Measurements from ENCODE around the gene APOBEC3F.
"Not testable (repeated sequence)": the region's sequence is repeated elsewhere in the genome, so short reads cannot be mapped to it uniquely, and the experiment has no call there.

APOBEC3F gene

DNA sequence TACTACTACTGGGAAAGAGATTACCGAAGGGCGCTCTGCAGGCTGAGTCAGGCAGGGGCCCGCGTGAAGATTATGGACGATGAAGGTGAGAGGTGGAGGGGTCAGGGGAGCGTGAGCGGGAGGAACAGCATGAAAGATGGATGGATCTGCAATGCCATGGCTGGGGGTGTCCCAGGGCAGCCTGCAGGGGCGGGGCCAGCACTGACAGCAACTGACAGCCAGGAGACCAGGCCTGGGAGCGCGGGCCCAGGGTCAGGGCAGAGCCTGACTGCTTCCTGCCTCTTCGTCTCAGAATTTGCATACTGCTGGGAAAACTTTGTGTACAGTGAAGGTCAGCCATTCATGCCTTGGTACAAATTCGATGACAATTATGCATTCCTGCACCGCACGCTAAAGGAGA lies 4.5 kb downstream of the APOBEC3F start:
- not testable (repeated sequence) for H3K4me3 ChIP-seq (ENCODE audit: insufficient read depth, low read depth, low read length, poor library complexity, severe bottlenecking); DNase-seq; H3K27ac ChIP-seq (ENCODE audit: insufficient read depth, low read length, poor library complexity, severe bottlenecking); H3K4me1 ChIP-seq (ENCODE audit: control insufficient read depth, insufficient read depth, low read length, poor library complexity, severe bottlenecking); H3K27me3 ChIP-seq (replicated peaks; ENCODE audit: control insufficient read depth, insufficient read depth, low read length, poor library complexity, severe bottlenecking); H3K9me3 ChIP-seq (ENCODE audit: control insufficient read depth, low read length); H3K36me3 ChIP-seq (ENCODE audit: control insufficient read depth, insufficient read depth, low read length)

DNA sequence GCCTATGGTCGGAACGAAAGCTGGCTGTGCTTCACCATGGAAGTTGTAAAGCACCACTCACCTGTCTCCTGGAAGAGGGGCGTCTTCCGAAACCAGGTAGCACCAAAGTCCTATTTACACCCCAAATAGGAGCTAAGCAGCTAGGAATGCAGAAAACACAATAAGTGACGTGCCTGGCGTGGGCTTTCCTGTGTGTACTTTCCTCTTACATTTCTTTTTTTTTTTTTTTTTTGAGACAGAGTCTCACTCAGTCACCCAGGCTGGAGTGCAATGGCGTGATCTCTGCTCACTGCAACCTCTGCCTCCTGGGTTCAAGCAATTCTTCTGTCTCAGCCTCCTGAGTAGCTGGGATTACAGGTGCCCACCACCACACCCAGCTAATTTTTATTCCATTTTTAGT lies 8.8 kb downstream of the APOBEC3F start:
- H3K36me3 ChIP-seq (ENCODE audit: control insufficient read depth, insufficient read depth, low read length); H3K4me1 ChIP-seq (ENCODE audit: control insufficient read depth, insufficient read depth, low read length, poor library complexity, severe bottlenecking); H3K27me3 ChIP-seq (replicated peaks; ENCODE audit: control insufficient read depth, insufficient read depth, low read length, poor library complexity, severe bottlenecking); H3K27ac ChIP-seq (ENCODE audit: insufficient read depth, low read length, poor library complexity, severe bottlenecking); H3K9me3 ChIP-seq (ENCODE audit: control insufficient read depth, low read length); DNase-seq; H3K4me3 ChIP-seq (ENCODE audit: insufficient read depth, low read depth, low read length, poor library complexity, severe bottlenecking): not testable (repeated sequence)

GRCh38 chr22:39051844-39052495 lies 11.3 kb downstream of the APOBEC3F start:
- H3K27ac ChIP-seq (ENCODE audit: insufficient read depth, low read length, poor library complexity, severe bottlenecking); H3K4me1 ChIP-seq (ENCODE audit: control insufficient read depth, insufficient read depth, low read length, poor library complexity, severe bottlenecking); H3K4me3 ChIP-seq (ENCODE audit: insufficient read depth, low read depth, low read length, poor library complexity, severe bottlenecking); DNase-seq; H3K27me3 ChIP-seq (replicated peaks; ENCODE audit: control insufficient read depth, insufficient read depth, low read length, poor library complexity, severe bottlenecking); H3K9me3 ChIP-seq (ENCODE audit: control insufficient read depth, low read length); H3K36me3 ChIP-seq (ENCODE audit: control insufficient read depth, insufficient read depth, low read length): not testable (repeated sequence)

- DNase-seq, result no peak
- no peak overlapping the region for H3K4me3 ChIP-seq (ENCODE audit: insufficient read depth, low read depth, low read length, poor library complexity, severe bottlenecking)
- H3K9me3 ChIP-seq (ENCODE audit: control insufficient read depth, low read length), result no peaks in the 10 kb centered on the region
- H3K27ac ChIP-seq (ENCODE audit: insufficient read depth, low read length, poor library complexity, severe bottlenecking), result no peak overlapping the region
- no peaks in the 10 kb centered on the region for H3K27me3 ChIP-seq (replicated peaks; ENCODE audit: control insufficient read depth, insufficient read depth, low read length, poor library complexity, severe bottlenecking)
- no peaks in the 10 kb centered on the region for H3K4me1 ChIP-seq (ENCODE audit: control insufficient read depth, insufficient read depth, low read length, poor library complexity, severe bottlenecking)
- H3K36me3 ChIP-seq (ENCODE audit: control insufficient read depth, insufficient read depth, low read length), result no peaks in the 10 kb centered on the region
Observed at GRCh38 chr22:39055658-39056057, 15.0 kb downstream of the APOBEC3F start.

- H3K4me3 ChIP-seq (ENCODE audit: insufficient read depth, low read depth, low read length, poor library complexity, severe bottlenecking); H3K27ac ChIP-seq (ENCODE audit: insufficient read depth, low read length, poor library complexity, severe bottlenecking); DNase-seq; H3K27me3 ChIP-seq (replicated peaks; ENCODE audit: control insufficient read depth, insufficient read depth, low read length, poor library complexity, severe bottlenecking); H3K36me3 ChIP-seq (ENCODE audit: control insufficient read depth, insufficient read depth, low read length); H3K4me1 ChIP-seq (ENCODE audit: control insufficient read depth, insufficient read depth, low read length, poor library complexity, severe bottlenecking); H3K9me3 ChIP-seq (ENCODE audit: control insufficient read depth, low read length): not testable (repeated sequence)
Observed at GRCh38 chr22:39061290-39061689, 20.6 kb downstream of the APOBEC3F start.

GRCh38 chr22:39061951-39062350 lies 21.3 kb downstream of the APOBEC3F start:
- not testable (repeated sequence) for H3K4me1 ChIP-seq (ENCODE audit: control insufficient read depth, insufficient read depth, low read length, poor library complexity, severe bottlenecking); H3K36me3 ChIP-seq (ENCODE audit: control insufficient read depth, insufficient read depth, low read length); H3K27me3 ChIP-seq (replicated peaks; ENCODE audit: control insufficient read depth, insufficient read depth, low read length, poor library complexity, severe bottlenecking)

DNA sequence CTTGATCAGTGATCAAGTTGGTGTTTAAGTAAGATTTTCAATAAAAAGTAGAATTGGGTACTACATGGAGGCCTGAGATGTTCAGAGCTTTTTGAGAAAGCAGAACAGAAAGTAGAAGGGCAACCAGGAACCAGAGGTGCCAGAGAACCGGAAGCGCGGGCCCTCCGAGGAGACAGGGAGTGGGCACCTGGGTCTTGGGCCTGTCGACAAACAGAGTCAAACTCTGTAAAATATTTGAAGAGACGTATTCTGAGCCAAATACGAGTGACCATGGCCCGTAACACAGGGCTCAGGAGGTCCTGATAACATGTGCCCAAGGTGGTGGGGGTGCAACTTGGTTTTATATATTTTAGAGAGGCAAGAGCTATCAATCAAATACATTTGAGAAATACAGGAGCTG lies 23.2 kb downstream of the APOBEC3F start:
- H3K4me1 ChIP-seq (ENCODE audit: control insufficient read depth, insufficient read depth, low read length, poor library complexity, severe bottlenecking); DNase-seq; H3K4me3 ChIP-seq (ENCODE audit: insufficient read depth, low read depth, low read length, poor library complexity, severe bottlenecking); H3K27ac ChIP-seq (ENCODE audit: insufficient read depth, low read length, poor library complexity, severe bottlenecking); H3K9me3 ChIP-seq (ENCODE audit: control insufficient read depth, low read length); H3K27me3 ChIP-seq (replicated peaks; ENCODE audit: control insufficient read depth, insufficient read depth, low read length, poor library complexity, severe bottlenecking); H3K36me3 ChIP-seq (ENCODE audit: control insufficient read depth, insufficient read depth, low read length): not testable (repeated sequence)

More at GRCh38 chr22:39061951-39062350, 21.3 kb downstream of the APOBEC3F start:
- H3K9me3 ChIP-seq (ENCODE audit: control insufficient read depth, low read length); H3K4me3 ChIP-seq (ENCODE audit: insufficient read depth, low read depth, low read length, poor library complexity, severe bottlenecking); DNase-seq; H3K27ac ChIP-seq (ENCODE audit: insufficient read depth, low read length, poor library complexity, severe bottlenecking): not testable (repeated sequence)

GRCh38 chr22:39066442-39067276 lies 26.0 kb downstream of the APOBEC3F start:
- H3K4me3 ChIP-seq (ENCODE audit: insufficient read depth, low read depth, low read length, poor library complexity, severe bottlenecking); H3K27ac ChIP-seq (ENCODE audit: insufficient read depth, low read length, poor library complexity, severe bottlenecking); H3K27me3 ChIP-seq (replicated peaks; ENCODE audit: control insufficient read depth, insufficient read depth, low read length, poor library complexity, severe bottlenecking): not testable (repeated sequence)

DNA sequence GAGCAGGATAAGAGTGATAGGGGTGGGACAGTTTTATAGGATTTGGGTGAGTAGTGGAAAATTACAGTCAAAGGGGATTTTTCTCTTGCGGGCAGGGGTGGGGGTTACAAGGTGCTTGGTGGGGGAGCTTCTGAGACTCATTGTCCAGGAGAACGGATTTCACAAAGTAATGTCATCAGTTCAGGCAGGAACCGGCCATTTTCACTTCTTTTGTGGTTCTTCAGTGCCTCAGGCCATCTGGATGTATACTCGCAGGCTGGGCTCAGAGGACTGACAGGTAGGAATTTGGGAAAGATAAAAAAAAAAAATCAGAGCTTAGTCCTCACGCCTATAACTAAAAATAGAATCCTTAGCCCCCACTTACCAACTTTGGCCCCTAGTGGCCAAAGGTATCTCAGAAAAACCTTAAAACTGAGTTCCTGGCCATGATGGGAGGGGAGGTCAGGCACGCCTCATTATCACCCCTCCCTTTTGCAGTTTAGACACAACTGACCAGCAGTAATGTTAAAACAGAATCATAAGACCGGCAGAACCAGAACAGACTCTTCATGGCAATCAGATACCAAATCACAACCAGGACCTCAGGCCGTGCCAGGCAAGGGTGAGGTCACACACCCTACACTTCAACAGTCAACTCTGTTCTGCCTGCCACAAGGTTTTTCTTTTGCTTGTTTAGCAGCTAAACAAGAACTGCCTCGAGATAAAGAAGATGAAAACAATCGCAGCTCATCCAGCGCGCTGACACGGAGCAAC lies 27.5 kb downstream of the APOBEC3F start:
- Histone ChIP-seq H3K36me3 (ENCODE audit: control insufficient read depth, insufficient read depth, low read length) (no peaks in the 10 kb centered on the region), H3K4me3 (ENCODE audit: insufficient read depth, low read depth, low read length, poor library complexity, severe bottlenecking) (no peak overlapping the region), H3K9me3 (ENCODE audit: control insufficient read depth, low read length) (no peaks in the 10 kb centered on the region), H3K27me3 (replicated peaks; ENCODE audit: control insufficient read depth, insufficient read depth, low read length, poor library complexity, severe bottlenecking) (no peaks in the 10 kb centered on the region), H3K4me1 (ENCODE audit: control insufficient read depth, insufficient read depth, low read length, poor library complexity, severe bottlenecking) (no peaks in the 10 kb centered on the region), H3K27ac (ENCODE audit: insufficient read depth, low read length, poor library complexity, severe bottlenecking) (no peak overlapping the region)
- DNase-seq, result no peak

More at GRCh38 chr22:39066442-39067276, 26.0 kb downstream of the APOBEC3F start:
- not testable (repeated sequence) for H3K4me1 ChIP-seq (ENCODE audit: control insufficient read depth, insufficient read depth, low read length, poor library complexity, severe bottlenecking); H3K9me3 ChIP-seq (ENCODE audit: control insufficient read depth, low read length); H3K36me3 ChIP-seq (ENCODE audit: control insufficient read depth, insufficient read depth, low read length); DNase-seq

DNA sequence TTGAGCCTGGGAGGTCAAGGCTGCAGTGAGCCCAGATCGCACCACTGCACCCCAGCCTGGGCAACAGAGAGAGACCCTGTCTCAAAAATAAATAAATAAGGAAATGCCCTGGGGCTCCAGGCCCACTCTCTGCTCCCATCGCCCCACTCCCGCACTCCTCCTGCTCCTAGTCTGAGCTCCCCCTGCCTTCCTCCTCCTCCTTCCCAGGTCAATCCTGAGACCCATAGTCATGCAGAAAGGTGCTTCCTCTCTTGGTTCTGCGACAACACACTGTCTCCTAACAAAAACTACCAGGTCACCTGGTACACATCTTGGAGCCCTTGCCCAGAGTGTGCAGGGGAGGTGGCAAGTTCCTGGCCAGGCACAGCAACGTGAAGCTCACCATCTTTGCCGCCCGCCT lies 29.5 kb downstream of the APOBEC3F start:
- no peak for DNase-seq
- H3K36me3 ChIP-seq (ENCODE audit: control insufficient read depth, insufficient read depth, low read length), result no peaks in the 10 kb centered on the region
- no peaks in the 10 kb centered on the region for H3K9me3 ChIP-seq (ENCODE audit: control insufficient read depth, low read length)
- no peaks in the 10 kb centered on the region for H3K4me1 ChIP-seq (ENCODE audit: control insufficient read depth, insufficient read depth, low read length, poor library complexity, severe bottlenecking)
- H3K4me3 ChIP-seq (ENCODE audit: insufficient read depth, low read depth, low read length, poor library complexity, severe bottlenecking), result no peak overlapping the region
- no peaks in the 10 kb centered on the region for H3K27me3 ChIP-seq (replicated peaks; ENCODE audit: control insufficient read depth, insufficient read depth, low read length, poor library complexity, severe bottlenecking)
- no peak overlapping the region for H3K27ac ChIP-seq (ENCODE audit: insufficient read depth, low read length, poor library complexity, severe bottlenecking)

Data from effector memory CD4-positive, alpha-beta T cell (primary cell).